Stimulated activated CD4-positive, alpha-beta T cell treated with anti-CD3 and anti-CD28 coated beads, TNF-alpha, amount 100 ng/mL, for 1 hour (primary cell): ENCODE measurements around the gene RICTOR.
"Not testable (repeated sequence)": the region's sequence is repeated elsewhere in the genome, so short reads cannot be mapped to it uniquely, and the experiment has no call there.

Experiments used
- DNase-seq, 3 donors: peaks; one replicate each; pipeline ENCODE4 v3.0.0-alpha.2; 2020; ENCODE audit warnings: low read depth in 3 of 3, low spot score in 1 of 3

Gene RICTOR

DNA sequence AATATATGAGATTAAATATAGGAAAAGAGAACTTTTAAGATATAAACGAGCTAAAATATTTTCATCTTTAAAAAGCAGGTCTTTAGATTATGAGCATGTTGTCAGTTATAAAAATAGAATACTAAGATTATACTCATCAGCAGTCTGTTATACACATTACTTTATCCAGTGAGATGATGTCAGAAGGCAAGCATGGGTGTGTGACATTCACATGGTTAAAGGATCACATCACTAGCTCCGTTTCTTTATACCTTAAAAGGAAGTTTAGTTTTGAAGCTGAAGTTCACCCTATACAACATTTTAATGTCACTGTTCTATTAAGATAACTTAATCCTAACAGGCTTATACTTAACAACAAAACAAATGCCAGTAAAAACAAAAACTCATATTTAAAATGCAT is 59.6 kb downstream of the RICTOR start:
- no peak for DNase-seq

DNA sequence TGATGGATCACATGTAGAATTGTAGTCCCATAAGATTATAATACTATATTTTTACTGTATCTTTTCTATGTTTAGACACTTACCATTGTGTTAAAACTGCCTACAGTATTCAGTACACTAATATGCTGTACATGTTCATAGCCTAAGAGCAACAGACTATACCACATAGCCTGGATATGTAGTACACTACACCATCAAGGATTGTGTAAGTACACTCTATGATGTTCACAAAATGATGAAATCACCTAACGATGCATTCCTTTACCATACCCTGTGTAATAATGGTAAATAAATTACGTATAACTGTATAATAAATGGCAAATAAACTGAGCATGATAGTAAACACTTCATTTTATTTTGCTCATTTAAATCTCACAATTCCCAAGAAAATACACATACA is 60.3 kb downstream of the RICTOR start:
- no peak for DNase-seq

DNA sequence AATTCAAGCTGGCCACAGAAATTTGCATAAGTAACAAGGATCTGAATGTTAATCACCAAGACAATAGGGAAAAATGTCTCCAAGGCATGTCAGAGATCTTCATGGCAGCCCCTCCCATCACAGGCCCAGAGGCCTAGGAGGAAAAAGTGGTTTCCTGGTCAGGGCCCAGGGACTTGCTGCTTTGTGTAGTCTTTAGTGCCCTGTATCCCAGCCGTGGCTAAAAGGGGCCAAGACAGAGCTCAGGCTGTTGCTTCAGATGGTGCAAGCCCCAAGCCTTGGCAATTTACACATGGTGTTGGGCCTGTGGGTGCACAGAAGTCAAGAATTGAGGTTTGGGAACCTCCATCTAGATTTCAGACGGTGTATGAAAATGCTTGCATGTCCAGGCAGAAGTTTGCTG is 63.2 kb downstream of the RICTOR start:
- not testable (repeated sequence) for DNase-seq

DNA sequence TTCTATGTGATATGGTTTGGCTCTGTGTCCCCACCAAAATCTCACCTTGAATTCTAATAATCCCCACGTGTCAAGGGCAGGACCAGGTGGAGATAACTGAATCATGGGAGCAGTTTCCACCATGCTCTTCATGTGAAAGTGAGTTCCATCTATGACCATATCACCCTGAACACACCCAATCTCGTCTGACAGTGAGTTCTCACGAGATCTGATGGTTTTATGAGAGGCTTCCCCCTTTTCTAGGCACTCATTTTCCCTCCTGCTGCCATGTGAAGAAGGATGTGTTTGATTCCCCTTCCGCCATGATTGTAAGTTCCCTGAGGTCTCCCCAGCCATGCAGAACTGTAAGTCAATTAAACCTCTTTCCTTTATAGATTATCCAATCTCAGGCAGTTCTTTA is 64.2 kb downstream of the RICTOR start:
- no peak for DNase-seq

DNA sequence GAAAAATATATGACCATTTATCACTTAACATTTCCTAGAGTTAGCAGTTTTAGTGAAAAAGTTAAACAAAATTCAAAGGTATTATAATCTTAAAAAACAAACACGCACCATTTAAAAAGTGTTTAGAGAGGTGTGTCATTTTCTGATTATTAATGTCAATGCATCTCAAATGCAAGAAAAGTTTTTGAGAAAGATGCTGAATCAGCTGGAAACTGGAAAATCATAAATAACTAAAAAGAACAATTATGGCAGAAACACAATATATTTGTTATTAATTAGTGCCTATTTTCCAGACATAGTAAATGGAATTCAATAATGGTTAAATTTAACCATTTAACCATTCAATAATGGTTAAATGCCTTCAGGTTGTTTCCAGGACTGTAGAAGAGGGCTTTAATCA is 64.9 kb downstream of the RICTOR start:
- DNase-seq = no peak

DNA sequence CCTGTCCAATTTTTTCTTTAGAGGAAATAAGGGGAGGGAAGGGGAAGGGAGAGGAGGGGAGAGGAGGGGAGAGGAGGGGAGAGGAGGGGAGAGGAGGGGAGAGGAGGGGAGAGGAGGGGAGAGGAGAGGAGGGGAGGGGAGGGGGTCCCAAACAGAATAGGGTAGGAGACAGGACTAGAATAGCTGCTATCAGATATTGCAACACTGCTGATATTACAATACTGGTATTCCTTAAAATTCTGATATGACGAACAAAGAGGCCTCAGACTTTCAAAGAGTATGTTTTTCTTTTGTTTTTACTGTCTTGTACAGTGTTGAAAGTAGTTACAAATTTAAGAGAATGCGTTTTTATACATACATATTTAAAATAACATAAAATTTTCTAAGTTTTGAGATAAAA is 67.5 kb downstream of the RICTOR start:
- DNase-seq = no peak

DNA sequence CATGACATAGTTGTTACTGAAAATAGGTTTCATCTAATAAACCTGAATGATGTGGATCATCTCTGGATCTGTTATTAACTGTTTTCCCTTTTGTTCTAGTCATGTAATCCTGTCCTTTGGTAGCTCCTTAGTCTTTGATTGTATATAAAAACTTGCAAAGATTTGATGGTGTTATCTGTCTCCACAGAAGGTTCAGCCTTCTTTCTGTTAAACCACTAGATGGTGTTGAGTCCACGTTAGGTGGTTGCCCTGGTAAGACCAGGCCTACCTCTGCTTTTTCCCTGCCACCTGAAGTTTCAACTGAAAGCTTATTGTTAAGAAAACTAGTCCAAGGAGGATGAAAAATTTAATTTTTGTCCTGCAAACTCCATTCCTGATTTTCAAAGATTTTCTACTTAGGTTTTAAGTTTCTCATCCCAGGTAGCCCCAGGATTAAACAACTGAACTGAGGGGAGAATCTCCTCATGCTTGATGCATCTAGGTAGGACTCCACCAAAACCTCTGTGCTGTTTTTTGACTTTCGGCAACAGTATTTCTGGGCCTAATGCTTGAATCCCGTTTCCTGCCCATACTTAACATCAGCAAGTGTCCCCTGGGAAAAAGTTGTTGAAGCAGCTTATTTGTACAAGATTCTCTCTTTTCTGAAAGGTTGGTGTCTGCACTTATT is 68.5 kb downstream of the RICTOR start:
- DNase-seq = no peak

DNA sequence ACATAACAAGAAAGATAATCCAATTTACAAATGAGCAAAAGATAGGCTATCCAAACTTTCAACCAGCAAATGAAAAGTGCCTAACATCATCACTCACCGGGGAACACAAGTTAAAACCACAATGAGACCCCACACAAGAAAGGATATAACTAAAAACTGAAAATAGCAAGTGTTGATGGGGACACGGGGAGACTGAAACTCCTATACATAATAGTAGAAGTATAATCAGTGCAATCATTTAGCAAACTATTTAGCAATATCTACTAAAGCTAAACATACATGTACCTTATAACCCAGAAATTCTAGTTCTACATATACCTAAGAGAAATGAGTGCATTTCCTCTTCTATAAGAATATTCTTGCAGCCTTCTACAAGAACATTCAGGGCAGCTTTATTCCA is 72.5 kb downstream of the RICTOR start:
- no peak for DNase-seq

DNA sequence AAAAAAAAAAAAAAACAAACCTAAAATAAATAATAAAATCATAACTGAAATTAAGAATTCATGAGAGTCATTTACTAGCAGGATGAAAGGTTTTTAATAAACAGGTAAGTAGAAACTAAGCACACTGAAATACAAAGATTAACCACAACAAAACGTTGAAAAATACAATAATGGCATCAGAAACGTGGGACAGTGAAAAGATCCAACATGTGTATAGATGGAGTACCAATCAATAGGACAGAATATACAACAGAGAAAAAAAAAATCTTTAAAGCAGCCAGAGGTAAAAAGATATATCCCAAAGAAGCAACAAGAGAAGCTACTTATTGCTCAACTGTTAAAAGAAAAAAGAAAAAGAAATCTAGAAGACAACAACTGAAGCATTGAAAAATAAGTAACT is 75.2 kb downstream of the RICTOR start:
- no peak for DNase-seq

DNA sequence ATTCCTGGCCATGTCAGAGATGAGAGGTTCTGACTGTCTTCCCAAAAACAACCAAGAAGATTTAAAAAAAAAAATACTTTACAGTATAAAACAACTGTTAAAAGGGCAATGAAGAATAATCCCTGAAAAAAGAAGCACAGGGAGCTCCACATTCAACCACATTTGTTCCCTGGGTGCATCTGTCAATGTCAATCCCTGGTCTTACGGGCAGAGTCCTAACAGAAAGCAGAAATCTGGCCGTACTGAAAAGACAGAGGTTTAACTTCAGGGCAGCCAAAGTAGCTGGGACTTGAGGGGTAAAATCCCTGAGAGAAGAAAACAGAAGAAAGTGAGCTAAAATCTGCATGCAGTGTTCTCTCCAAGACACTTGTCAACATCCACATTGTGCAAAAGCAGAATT is 76.6 kb downstream of the RICTOR start:
- no peak for DNase-seq

DNA sequence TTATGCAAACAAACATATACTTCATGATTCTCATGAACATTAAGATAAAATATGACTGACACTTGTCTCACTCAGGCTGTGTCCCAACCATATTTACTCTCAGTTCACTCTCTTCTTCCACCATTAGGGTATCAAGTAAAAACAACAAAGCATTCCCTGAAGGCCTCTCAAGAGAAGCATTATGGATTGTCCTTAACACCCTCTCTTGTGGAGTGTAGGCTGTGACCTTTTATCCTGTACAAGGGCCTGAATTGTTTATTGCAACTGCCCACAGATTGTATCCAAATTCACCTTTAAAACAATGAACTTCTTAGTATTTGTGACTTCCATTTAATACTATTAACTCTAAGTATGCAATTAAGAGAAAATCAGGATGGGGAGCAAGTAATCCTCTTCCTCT is 78.1 kb downstream of the RICTOR start:
- no peak for DNase-seq

DNA sequence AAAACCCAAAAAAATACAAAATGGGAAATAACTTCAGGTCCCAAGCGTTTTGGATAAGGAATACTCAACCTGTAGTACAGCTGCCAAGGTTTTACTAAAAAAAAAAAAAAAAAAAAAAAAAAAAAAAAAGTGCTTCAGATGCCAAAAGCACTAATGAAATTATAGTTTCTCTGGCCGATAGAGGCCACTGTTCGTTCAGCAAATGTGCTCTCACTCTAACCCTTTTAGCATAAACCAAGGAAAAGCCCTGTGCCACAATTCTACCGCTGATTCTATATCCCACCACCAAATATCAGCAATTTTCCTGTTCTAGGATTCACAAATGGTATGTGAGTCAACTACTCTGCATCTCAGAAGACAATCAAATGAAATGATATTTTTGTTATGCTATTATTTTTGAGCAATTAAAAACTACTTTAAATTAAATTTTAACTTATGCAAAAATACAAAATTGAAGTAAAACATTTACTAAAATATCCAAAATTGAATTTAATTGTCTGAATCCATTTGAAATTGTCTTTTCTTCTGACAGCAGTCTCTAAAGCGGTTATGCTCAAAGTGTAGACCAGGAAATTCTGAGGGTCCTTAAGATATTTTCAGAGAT is 79.8 kb downstream of the RICTOR start:
- DNase-seq = no peak

DNA sequence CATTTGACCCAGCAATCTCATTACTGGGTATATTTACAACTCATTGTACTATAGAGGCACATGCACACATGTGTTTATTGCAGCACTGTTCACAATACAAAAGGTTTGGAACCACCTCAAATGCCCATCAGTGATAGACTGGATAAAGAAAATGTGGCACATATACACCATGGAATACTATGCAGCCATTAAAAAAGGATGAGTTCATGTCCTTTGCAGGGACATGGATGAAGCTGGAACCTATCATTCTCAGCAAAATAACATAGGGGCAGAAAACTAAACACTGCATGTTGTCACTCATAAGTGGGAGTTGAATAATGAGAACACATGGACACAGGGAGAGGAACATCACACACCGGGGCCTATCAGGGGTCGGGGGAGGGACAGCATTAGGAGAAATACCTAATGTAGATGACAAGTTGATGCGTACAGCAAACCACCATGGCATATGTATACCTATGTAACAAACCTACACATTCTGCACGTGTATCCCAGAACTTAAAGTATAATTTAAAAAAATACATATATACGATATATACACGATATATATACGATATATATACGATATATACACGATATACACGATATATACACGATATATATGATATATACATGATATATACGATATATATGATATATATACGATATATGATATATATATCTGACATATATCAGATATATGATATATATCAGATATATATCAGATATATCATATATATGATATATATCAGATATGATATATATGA is 84.1 kb downstream of the RICTOR start:
- not testable (repeated sequence) for DNase-seq

DNA sequence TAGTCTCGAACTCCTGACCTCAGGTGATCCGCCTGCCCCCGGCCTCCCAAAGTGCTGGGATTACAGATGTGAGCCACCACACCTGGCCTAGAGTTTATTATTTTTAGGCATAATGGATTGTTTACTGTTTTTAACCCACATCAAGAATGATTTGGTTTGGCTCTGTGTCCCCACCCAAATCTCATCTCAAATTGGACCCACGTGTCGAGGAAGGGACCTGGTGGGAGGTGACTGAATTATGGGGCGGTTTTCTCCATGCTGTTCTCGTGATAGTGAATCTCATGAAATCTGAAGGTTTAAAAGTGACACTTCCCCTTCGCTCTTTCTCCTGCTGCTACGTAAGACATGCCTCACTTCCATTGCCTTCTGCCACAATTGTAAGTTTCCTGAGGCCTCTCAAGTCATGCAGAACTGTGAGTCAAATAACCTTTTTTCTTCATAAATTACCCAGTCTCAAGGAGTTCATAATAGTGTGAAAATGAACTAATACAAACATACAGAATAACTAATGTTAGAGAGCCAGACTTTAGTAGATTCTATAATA is 88.2 kb downstream of the RICTOR start:
- no peak for DNase-seq

DNA sequence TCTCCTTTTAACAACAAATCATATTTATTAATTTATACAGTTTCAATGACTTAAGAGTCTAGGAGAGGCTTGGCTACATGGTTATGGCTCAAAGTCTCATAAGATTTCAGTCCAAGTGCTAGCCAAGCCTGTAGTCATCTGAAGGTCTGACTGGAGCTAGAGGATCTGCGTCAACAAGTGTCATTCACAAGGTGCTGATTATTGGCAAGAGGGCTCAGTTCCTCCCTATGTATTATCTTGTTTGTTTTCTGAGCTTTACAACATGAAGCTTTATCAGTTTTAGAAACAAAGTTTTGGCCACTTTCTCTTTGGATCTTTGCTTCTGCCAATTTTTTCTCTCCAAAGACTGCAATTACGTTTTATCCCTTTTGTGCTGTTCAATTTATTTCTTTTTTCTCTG is 94.7 kb downstream of the RICTOR start:
- no peak for DNase-seq

DNA sequence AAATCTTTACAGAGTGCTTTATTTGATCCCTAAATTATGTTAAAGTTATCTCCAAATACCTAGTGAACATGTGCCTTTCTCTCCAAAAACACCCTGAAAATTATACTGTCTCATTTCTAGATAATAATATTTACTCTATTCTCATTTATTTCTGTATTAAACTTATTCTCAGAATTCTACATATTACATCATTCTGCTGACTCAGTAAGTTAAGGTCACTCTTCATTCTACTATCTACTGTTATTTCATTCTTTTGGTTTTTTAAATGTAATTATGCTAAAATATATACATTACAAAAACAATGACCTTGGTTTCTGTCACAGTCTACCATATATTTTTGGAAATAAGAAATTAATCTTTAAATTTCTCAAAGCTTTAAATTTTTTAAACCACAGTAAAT is 96.2 kb downstream of the RICTOR start:
- no peak for DNase-seq

DNA sequence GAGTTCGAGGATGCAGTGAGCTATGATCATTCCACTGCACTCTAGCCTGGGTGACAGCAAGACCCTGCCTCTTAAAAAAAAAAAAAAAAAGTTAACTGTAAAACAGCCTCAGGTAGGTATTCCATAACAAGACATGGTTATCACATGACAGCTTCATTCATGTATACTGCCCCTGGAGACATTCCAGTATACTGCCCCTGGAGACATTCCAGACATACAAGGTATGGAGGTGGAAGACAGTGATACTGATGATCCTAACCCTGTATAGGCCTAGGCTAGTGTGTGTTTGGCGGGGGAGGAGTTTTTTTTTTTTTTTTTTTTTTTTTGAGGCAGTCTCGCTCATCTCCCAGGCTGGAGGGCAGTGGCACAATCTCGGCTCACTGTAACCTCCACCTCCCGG is 105.5 kb downstream of the RICTOR start:
- DNase-seq = no peak

DNA sequence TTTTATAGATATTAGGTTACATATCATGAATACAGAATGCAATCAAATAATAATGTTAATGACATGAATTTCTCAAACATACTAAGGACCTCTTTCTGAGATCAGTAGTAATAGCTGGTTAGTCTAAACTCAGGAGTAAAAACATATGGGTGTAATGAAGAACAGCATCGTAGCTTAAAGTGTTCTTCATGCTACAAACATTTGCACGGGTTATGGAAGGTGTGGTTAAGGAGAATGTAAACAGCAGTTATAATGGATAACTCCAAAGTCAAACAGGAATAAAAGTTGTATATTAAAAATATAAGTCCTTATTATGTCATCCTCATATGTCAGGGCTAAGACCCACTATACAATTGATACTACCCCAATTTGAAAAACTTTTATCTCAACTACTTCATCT is 112.5 kb downstream of the RICTOR start:
- DNase-seq = no peak

DNA sequence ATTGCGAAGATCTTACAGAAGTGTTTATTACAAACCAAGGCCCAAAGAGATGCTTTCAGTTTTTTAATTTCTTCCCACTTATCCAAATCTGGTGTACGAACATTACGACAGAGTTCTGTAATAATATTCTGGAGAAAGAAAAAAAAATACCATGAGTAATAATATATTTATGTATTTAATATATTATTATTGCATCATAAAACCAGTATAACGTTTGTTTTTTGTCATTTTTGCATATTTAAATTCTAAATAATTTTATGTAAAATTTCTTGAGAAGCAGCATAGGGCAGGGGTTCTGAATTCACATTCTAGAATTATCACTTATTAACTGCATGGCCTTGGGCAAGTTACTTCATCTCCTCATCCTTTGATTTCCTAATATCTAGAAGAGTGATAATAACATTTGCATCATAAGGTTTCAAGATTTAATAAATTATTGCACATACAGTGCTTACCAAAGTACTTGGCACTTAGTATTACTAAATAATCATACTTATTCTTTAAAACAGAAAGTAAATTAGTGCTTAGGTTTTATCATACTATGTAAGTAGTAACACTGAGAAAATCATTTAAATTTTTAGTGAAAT is 120.7 kb downstream of the RICTOR start:
- DNase-seq = no peak

DNA sequence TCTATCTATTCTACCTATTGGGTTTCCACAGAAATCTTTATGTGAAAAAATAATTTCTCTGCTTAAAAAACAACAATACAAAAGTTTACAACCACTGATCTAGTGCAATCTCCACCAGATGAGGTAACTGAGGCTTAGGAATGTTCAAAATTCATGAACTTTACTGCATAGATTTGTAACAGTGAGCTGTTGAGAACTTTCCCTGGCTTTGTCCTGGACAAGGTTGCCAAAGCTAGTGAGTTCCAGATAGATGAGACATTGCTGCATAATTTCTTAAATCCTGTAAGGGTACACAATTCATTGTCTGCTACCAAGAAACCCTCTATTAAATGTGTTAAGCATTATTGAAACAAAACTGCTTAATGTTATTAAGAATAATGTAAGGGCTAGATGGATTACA is 125.7 kb downstream of the RICTOR start:
- DNase-seq = no peak

DNA sequence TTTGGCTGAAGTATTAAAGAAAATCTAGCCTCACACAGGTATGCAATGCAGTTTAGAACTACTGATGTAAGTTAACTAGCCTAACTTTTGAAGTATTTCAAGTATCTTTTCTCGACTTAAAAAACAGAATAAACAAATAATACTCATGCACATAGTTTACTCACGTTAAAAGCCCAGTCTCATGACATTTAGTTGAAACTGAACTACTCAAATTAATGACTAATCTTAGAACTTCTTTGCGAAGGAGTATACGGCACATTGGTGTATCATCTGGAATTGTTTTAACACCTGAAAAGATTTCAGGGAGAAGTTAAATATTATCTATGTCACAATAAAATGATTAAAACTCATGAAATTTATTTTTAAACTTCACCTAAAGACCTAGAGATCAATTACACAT is 129.9 kb downstream of the RICTOR start:
- no peak for DNase-seq

DNA sequence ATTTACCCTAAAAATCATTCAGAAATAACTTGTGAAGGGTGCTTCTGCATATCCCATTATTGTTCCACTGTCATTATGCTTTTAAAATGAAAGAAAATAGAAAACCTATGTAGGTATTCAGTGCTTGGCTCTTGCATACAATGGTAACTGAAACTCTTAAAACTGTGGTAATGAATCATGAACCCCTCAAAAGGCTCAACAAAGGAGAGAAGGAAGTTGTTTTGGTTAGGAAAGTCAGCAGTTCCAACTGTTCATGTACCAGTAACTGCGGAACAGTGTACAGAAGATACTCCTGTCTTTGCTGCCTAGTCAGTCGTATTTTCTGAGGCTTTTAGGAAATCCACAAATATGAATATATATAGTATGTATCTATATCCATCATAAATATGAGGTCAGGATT is 132.3 kb downstream of the RICTOR start:
- no peak for DNase-seq
